Adrenal gland (tissue), 12 donors: ENCODE results near the gene RHOB. TPM values are rescaled to one million over a fixed set of nuclear protein-coding genes. Genes with fewer than 3 reads are reported as not detected.

ENCODE experiments used
- DNase-seq, 7 donors: peaks; one replicate each; pipeline ENCODE4 v3.0.0-alpha.2; 2019 to 2020
- H3K27ac ChIP-seq, 5 donors: fragments of 200-600 bp; sonication (generic) in 4 of 5; 1 replicate in 3 of 5; 2 replicates in 2 of 5; pipeline versions ENCODE4 v1.5.1 to v1.8.0; 2016 to 2020; ENCODE audit warnings: mild to moderate bottlenecking in 1 of 5
- H3K27me3 ChIP-seq: fragments of 200-600 bp; 2 replicates; pipeline ENCODE4 v1.8.0; 2021
- H3K36me3 ChIP-seq, 2 donors: fragments of 200-600 bp; replicated peaks in 1 of 2; 1 replicate in 1 of 2; 2 replicates in 1 of 2; pipeline versions ENCODE4 v1.5.1 to v1.8.0; 2018 to 2022
- H3K4me1 ChIP-seq, 2 donors: fragments of 200-600 bp; replicated peaks in 1 of 2; 1 replicate in 1 of 2; 2 replicates in 1 of 2; pipeline versions ENCODE4 v1.5.1 to v1.8.0; 2018 to 2021
- H3K4me3 ChIP-seq, 4 donors: fragments of 200-600 bp; sonication (generic) in 3 of 4; one replicate each; pipeline ENCODE4 v1.5.1; 2016 to 2018
- H3K9me3 ChIP-seq, 3 donors: fragments of 200-600 bp; sonication (generic) in 1 of 3; replicated peaks in 1 of 3; 1 replicate in 2 of 3; 2 replicates in 1 of 3; pipeline versions ENCODE4 v1.5.1 to v1.8.0; 2016 to 2021
- CTCF ChIP-seq, 6 experiments: fragments of 450-650 bp in 4 of 6; fragments of 200-600 bp in 2 of 6; sonication (generic) in 1 of 6; IDR thresholded peaks; 1 replicate in 5 of 6; 2 replicates in 1 of 6; pipeline versions ENCODE4 v1.5.1 to v1.8.0; 2016 to 2021; ENCODE audit warnings: antibody characterized with exemption in 6 of 6, mild to moderate bottlenecking in 2 of 6, moderate library complexity in 1 of 6
- POLR2A ChIP-seq, 2 donors: fragments of 450-650 bp; IDR thresholded peaks; one replicate each; pipeline ENCODE4 v1.6.1; 2017; ENCODE audit warnings: antibody characterized with exemption in 2 of 2, mild to moderate bottlenecking in 2 of 2, moderate library complexity in 1 of 2
- WGBS, 4 donors: extraction: QIAGEN DNeasy Blood & Tissue Kit in 2 of 4; methylation state at CpG; one replicate each; pipeline versions ENCODE4 v1.1.5 to v1.1.7; 2013 to 2017; 5-methylcytosine and 5-hydroxymethylcytosine counted together
- intact Hi-C, 2 donors: fragments of 100-400 bp; cut with DNase I; formaldehyde crosslinking; loops; one replicate each; pipeline versions ENCODE4 v1.14.1 to v1.15.0; 2022 to 2023
- polyA plus RNA-seq, 3 donors: library from polyadenylated mRNA; stranded (reverse); fragments of 200-250 nt in 2 of 3; fragments of 350-450 nt in 1 of 3; fragmentation: Illumina TruSeq in 1 of 3; extraction: RNeasy Lipid Tissue Mini Kit (QIAGEN cat#74804) in 1 of 3; gene quantifications; one replicate each; pipeline ENCODE4 v1.2.3, GENCODE V29; 2013 to 2014
- total RNA-seq, 9 donors: library from RNA; depleted of rRNA in 4 of 9; stranded (reverse); fragments of >200 nt in 4 of 9; fragments of 120-200 nt in 1 of 9; fragmentation: NEBNext Ultra II Directional in 1 of 9; extraction: Animal tissue kit (Norgen Biotek cat#: 25700) in 1 of 9; gene quantifications; one replicate each; pipeline versions ENCODE4 v1.1.0 to v1.2.4, GENCODE V29; 2013 to 2023
- donor health status: healthy with polysubstance abuse.
- donor health status: Bipolar disorder and iron deficiency.
- donor health status: DM: yes; HTN: yes; CAD: no.
- donor health status: DM: no; HTN: no; CAD: no.
- donor health status: DM: no; HTN: no; CAD: no.
- donor health status: DM: yes; HTN: yes; CAD: no.

The RHOB gene
- total and polyA plus RNA-seq, 12 donors: 130 to 1,281 (median 417) TPM

GRCh38 chr2:20400306-20400705 is 46.6 kb upstream of the RHOB start:
- no peaks in the 10 kb centered on the region for H3K4me1 ChIP-seq
- WGBS, 4 donors: 80 to 100% (median 97%) methylated on average over 1 of the region's 1 CpG; no CpG with 5 or more reads in 1 of the 4 donors
- H3K4me3 ChIP-seq: no peak overlapping the region
- H3K27ac ChIP-seq: no peak overlapping the region
- no peaks in the 10 kb centered on the region for H3K9me3 ChIP-seq
- DNase-seq: no peak
- no peaks in the 10 kb centered on the region for H3K36me3 ChIP-seq
- no peaks in the 10 kb centered on the region for H3K27me3 ChIP-seq
- no peak for TF ChIP-seq POLR2A (IDR thresholded peaks at IDR 0.05)
- TF ChIP-seq CTCF (IDR thresholded peaks at IDR 0.05): no peak
- intact Hi-C loops: no loop called here

GRCh38 chr2:20400787-20401488 is 45.9 kb upstream of the RHOB start:
- WGBS, 4 donors: 64 to 74% (median 72%) methylated on average over 3 of the region's 3 CpGs
- H3K9me3 ChIP-seq: no peaks in the 10 kb centered on the region
- no peak overlapping the region for H3K27ac ChIP-seq
- H3K36me3 ChIP-seq: no peaks in the 10 kb centered on the region
- intact Hi-C loops: no loop called here
- no peak overlapping the region for H3K4me3 ChIP-seq
- peak in 3 of 7 donors; percentile 23 to 47 (median 30) for DNase-seq
- TF ChIP-seq CTCF (IDR thresholded peaks at IDR 0.05) (no peak), POLR2A (IDR thresholded peaks at IDR 0.05) (no peak)
- H3K27me3 ChIP-seq: no peaks in the 10 kb centered on the region
- H3K4me1 ChIP-seq: no peaks in the 10 kb centered on the region

GRCh38 chr2:20401489-20401835 is 45.4 kb upstream of the RHOB start:
- DNase-seq: peak in 1 of 7 donors; percentile 15
- intact Hi-C loops: no loop called here

GRCh38 chr2:20403774-20404312 is 43.0 kb upstream of the RHOB start:
- H3K36me3 ChIP-seq: no peaks in the 10 kb centered on the region
- intact Hi-C loops: no loop called here
- TF ChIP-seq CTCF (IDR thresholded peaks at IDR 0.05) (no peak), POLR2A (IDR thresholded peaks at IDR 0.05) (no peak)
- peaks cover 0 to 6% (median 3%) of the 10 kb centered on the region in 3 donors for H3K9me3 ChIP-seq
- peak in 1 of 7 donors; percentile 49 for DNase-seq
- no peaks in the 10 kb centered on the region for H3K4me1 ChIP-seq
- H3K27me3 ChIP-seq: no peaks in the 10 kb centered on the region
- WGBS, 4 donors: 53 to 75% (median 68%) methylated on average over 5 of the region's 5 CpGs
- no peak overlapping the region for H3K4me3 ChIP-seq
- H3K27ac ChIP-seq: no peak overlapping the region

More at GRCh38 chr2:20401489-20401835, 45.4 kb upstream of the RHOB start:
- Histone ChIP-seq H3K27ac (no peak overlapping the region), H3K36me3 (no peaks in the 10 kb centered on the region), H3K4me3 (no peak overlapping the region), H3K4me1 (no peaks in the 10 kb centered on the region), H3K27me3 (no peaks in the 10 kb centered on the region), H3K9me3 (no peaks in the 10 kb centered on the region)
- 79 to 93% (median 88%) methylated on average over 6 of the region's 6 CpGs for WGBS, 4 donors
- TF ChIP-seq CTCF (IDR thresholded peaks at IDR 0.05) (no peak), POLR2A (IDR thresholded peaks at IDR 0.05) (no peak)
